Natural killer cell (primary cell): ENCODE results near the gene HUNK. TPM values are rescaled to one million over a fixed set of nuclear protein-coding genes. Genes with fewer than 3 reads are reported as not detected.

Experiments used
- ATAC-seq, 3 donors: fragments of 150-1000 bp in 2 of 3; fragments of 200-7000 bp in 1 of 3; cut with Tn5 transposase; 1 replicate in 1 of 3; 2 replicates in 2 of 3; pipeline ENCODE4 v1.10.0; 2021; ENCODE audit warnings: mild to moderate bottlenecking in 2 of 3, moderate library complexity in 2 of 3
- DNase-seq, 2 donors: peaks; one replicate each; pipeline versions ENCODE4 v3.0.0 to v3.0.0-alpha.2; 2013 to 2021; ENCODE audit warnings: mixed read lengths in 1 of 2
- H3K27ac ChIP-seq: one replicate; pipeline ENCODE4 v1.5.1; 2013; ENCODE audit warnings: mild to moderate bottlenecking, low read length
- H3K27me3 ChIP-seq: one replicate; pipeline ENCODE4 v1.6.1; 2013; ENCODE audit warnings: low read length; ENCODE audit not compliant: control insufficient read depth, insufficient read depth
- H3K36me3 ChIP-seq: one replicate; pipeline ENCODE4 v1.6.1; 2013; ENCODE audit warnings: low read length; ENCODE audit not compliant: control insufficient read depth, insufficient read depth
- H3K4me1 ChIP-seq: one replicate; pipeline ENCODE4 v1.6.1; 2013; ENCODE audit warnings: low read length; ENCODE audit not compliant: control insufficient read depth, insufficient read depth
- H3K4me3 ChIP-seq: one replicate; pipeline ENCODE4 v1.5.1; 2013; ENCODE audit warnings: low read length
- H3K9me3 ChIP-seq: one replicate; pipeline ENCODE4 v1.6.1; 2013; ENCODE audit warnings: low read length; ENCODE audit not compliant: control insufficient read depth, insufficient read depth
- H3K27ac Mint-ChIP-seq, 2 donors: one replicate each; pipeline ENCODE4 v1.8.0; 2022; ENCODE audit warnings: mild to moderate bottlenecking in 2 of 2, mixed read lengths in 2 of 2, moderate library complexity in 1 of 2
- H3K27me3 Mint-ChIP-seq, 2 donors: one replicate each; pipeline ENCODE4 v1.8.0; 2022; ENCODE audit warnings: low read depth in 2 of 2, mixed read lengths in 2 of 2
- H3K36me3 Mint-ChIP-seq: one replicate; pipeline ENCODE4 v1.8.0; 2022; ENCODE audit warnings: mixed read lengths
- H3K4me1 Mint-ChIP-seq, 2 donors: one replicate each; pipeline ENCODE4 v1.8.0; 2022; ENCODE audit warnings: mixed read lengths in 2 of 2
- H3K4me3 Mint-ChIP-seq: one replicate; pipeline ENCODE4 v1.8.0; 2022; ENCODE audit warnings: mild to moderate bottlenecking, moderate library complexity, mixed read lengths
- H3K9me3 Mint-ChIP-seq, 2 donors: one replicate each; pipeline ENCODE4 v1.8.0; 2022; ENCODE audit warnings: mixed read lengths in 2 of 2
- WGBS: methylation state at CpG from one replicate; pipeline ENCODE4 v1.1.7; 2013; ENCODE audit warnings: missing lambda C conversion rate; ENCODE audit not compliant: insufficient coverage; 5-methylcytosine and 5-hydroxymethylcytosine counted together
- intact Hi-C: fragments of 100-400 bp; cut with micrococcal nuclease; formaldehyde crosslinking; loops from one replicate; pipeline ENCODE4 v1.14.2; 2022
- total RNA-seq, 4 donors: library from RNA; stranded (reverse); fragments of 120-200 nt in 1 of 4; gene quantifications; one replicate each; pipeline versions ENCODE4 v1.2.3 to v1.2.4, GENCODE V29; 2013 to 2022
- TF ChIP-seq, protein P1 (sequence below): fragments of 200-600 bp; IDR thresholded peaks from one replicate; pipeline ENCODE4 v1.8.0; 2022; ENCODE audit warnings: antibody characterized with exemption

The HUNK gene
- total RNA-seq, 3 donors from 2014 or later (not counting 1 experiment from before 2014, with no cell fraction given), result not detected

DNA sequence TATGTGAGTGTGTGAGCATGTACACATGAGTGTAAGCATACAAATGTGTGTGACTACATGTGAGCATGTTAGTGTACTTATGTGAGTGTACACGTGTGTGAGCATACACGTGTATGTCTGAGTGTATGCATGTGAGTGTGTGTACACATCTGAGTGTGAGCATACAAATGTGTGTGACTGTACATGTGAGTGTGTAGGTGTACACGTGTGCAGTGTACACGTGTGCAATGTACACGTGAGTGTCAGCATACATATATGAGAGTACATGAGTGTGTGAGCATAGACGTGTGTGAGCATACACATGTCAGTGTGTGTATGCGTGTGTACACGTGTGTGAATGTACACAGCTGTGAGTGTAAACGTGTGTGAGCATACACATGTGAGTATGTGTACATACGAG, 170.6 kb downstream of the HUNK start:
- intact Hi-C loops, result no loop called here
- Mint-ChIP-seq H3K27ac (no peak overlapping the region), H3K27me3 (peaks cover 3 to 10% of the 10 kb centered on the region in 2 donors), H3K4me1 (no peaks in the 10 kb centered on the region), H3K4me3 (no peak overlapping the region), H3K9me3 (peaks cover 0 to 3% of the 10 kb centered on the region in 2 donors), H3K36me3 (no peaks in the 10 kb centered on the region)
- 92% methylated on average over 10 of the region's 10 CpGs for WGBS
- no peaks in the 10 kb centered on the region for H3K4me1 ChIP-seq
- H3K27ac ChIP-seq, result no peak overlapping the region
- H3K27me3 ChIP-seq, result no peaks in the 10 kb centered on the region
- TF ChIP-seq, protein P1, sequence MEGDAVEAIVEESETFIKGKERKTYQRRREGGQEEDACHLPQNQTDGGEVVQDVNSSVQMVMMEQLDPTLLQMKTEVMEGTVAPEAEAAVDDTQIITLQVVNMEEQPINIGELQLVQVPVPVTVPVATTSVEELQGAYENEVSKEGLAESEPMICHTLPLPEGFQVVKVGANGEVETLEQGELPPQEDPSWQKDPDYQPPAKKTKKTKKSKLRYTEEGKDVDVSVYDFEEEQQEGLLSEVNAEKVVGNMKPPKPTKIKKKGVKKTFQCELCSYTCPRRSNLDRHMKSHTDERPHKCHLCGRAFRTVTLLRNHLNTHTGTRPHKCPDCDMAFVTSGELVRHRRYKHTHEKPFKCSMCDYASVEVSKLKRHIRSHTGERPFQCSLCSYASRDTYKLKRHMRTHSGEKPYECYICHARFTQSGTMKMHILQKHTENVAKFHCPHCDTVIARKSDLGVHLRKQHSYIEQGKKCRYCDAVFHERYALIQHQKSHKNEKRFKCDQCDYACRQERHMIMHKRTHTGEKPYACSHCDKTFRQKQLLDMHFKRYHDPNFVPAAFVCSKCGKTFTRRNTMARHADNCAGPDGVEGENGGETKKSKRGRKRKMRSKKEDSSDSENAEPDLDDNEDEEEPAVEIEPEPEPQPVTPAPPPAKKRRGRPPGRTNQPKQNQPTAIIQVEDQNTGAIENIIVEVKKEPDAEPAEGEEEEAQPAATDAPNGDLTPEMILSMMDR, result no peak
- H3K9me3 ChIP-seq, result no peaks in the 10 kb centered on the region
- no peak overlapping the region for H3K4me3 ChIP-seq
- no peaks in the 10 kb centered on the region for H3K36me3 ChIP-seq
- DNase-seq (no peak), ATAC-seq (peak in 1 of 3 donors; percentile 53)

DNA sequence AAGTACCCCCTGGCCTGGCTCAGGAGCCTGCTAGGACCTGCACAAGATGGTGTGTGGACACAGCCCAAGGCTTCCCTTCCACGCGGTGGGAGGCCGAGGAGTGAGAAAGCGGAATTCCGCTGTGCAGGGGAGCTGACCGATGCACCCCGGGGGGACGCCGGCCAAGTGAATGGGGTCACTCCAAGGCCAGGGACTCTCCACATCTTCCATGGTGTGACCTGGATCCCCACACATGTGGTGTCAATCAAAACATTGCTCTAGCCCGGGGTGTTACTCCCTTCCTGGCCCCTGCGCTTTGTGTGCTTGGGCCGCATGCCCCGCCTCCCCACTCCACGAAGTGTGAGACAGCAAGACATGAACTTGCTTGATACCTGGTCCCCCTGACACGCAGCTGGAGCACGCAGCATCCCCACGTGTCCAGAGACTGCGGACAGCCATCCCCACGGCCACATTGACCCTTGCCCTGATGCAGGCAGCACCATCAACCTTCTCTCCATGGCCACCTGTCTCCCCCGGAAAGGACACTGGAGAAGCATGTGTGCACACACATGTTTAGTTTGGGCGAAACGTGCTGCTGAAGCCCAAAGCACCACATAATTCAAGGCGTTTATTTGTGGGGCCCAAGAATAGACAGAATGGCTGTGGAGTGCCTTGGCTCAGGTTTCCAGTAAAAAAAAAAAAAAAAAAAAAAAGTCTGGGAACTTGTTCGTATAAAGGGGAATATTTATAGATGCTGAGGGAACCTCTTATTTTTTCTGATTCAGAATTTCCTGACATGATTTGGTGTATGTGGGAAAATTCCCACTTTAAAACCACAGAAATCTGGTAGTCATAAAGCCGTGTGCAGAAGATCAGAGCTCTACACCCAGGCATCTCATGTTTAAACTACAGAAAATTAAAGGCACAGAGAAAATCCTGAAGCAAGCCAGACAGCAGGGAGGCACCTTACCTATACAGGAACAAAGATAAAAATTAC, 171.7 kb downstream of the HUNK start:
- ATAC-seq (peak in 1 of 3 donors; percentile 5), DNase-seq (no peak)
- H3K4me3 Mint-ChIP-seq, result no peak overlapping the region

DNA sequence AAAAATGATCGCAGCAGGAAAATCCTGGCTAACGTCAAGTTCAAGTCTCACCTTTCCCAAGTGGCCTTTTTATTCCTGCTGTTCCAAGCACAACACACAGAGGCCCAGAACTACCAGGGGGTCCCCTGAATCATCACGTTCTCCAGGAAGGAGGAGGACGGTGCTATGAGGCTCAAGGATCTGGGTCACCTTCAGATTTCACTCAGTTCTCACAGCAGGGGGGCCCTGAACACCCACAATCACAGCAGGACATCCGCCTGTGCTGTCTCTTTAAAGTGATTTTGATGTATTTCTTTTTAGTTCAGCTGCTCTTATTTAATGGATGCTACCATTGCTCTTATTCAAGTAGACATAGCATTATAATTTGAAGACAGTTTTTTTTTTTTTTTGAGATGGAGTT, 173.4 kb downstream of the HUNK start:
- Mint-ChIP-seq H3K4me3 (no peak overlapping the region), H3K27me3 (no peaks in the 10 kb centered on the region), H3K36me3 (no peaks in the 10 kb centered on the region), H3K9me3 (peaks cover 0 to 2% of the 10 kb centered on the region in 2 donors), H3K4me1 (no peaks in the 10 kb centered on the region), H3K27ac (no peak overlapping the region)
- ATAC-seq (no peak), DNase-seq (no peak)
- Histone ChIP-seq H3K9me3 (no peaks in the 10 kb centered on the region), H3K27ac (no peak overlapping the region), H3K4me3 (no peak overlapping the region), H3K27me3 (no peaks in the 10 kb centered on the region), H3K36me3 (no peaks in the 10 kb centered on the region), H3K4me1 (no peaks in the 10 kb centered on the region)
- intact Hi-C loops, result no loop called here
- TF ChIP-seq, protein P1, result no peak
- 88% methylated on average over 4 of the region's 5 CpGs for WGBS

More for the DNA sequence above, 171.7 kb downstream of the HUNK start:
- intact Hi-C loops, result no loop called here
- no peaks in the 10 kb centered on the region for H3K9me3 ChIP-seq
- H3K27ac ChIP-seq, result no peak overlapping the region
- Mint-ChIP-seq H3K27ac (no peak overlapping the region), H3K36me3 (no peaks in the 10 kb centered on the region), H3K4me1 (no peaks in the 10 kb centered on the region), H3K9me3 (peaks cover 0 to 3% of the 10 kb centered on the region in 2 donors), H3K27me3 (peaks cover 0 to 8% of the 10 kb centered on the region in 2 donors)
- no peaks in the 10 kb centered on the region for H3K36me3 ChIP-seq
- H3K4me3 ChIP-seq, result no peak overlapping the region
- H3K4me1 ChIP-seq, result no peaks in the 10 kb centered on the region
- 93% methylated on average over 24 of the region's 25 CpGs for WGBS
- no peaks in the 10 kb centered on the region for H3K27me3 ChIP-seq
- TF ChIP-seq, protein P1, result no peak
